MG63 (cell line): Measurements from ENCODE around the gene HNRNPC. TPM values are rescaled to one million over a fixed set of nuclear protein-coding genes. Genes with fewer than 3 reads are reported as not detected.
"Not testable (repeated sequence)": the region's sequence is repeated elsewhere in the genome, so short reads cannot be mapped to it uniquely, and the experiment has no call there.

Experiments used
- DNase-seq: peaks from one replicate; pipeline ENCODE4 v3.0.0-alpha.2; 2020
- H3K27me3 ChIP-seq: fragments of 250-450 bp; sonication (Bioruptor Pico); 2 replicates; pipeline ENCODE4 v1.5.1; 2020; ENCODE audit warnings: mild to moderate bottlenecking, moderate library complexity
- H3K36me3 ChIP-seq: fragments of 250-450 bp; sonication (Bioruptor Pico); 2 replicates; pipeline ENCODE4 v1.5.1; 2020; ENCODE audit warnings: mild to moderate bottlenecking, moderate library complexity
- H3K4me3 ChIP-seq: fragments of 250-450 bp; sonication (Bioruptor Pico); 2 replicates; pipeline ENCODE4 v1.5.1; 2020; ENCODE audit warnings: mild to moderate bottlenecking, moderate library complexity
- H3K9me3 ChIP-seq: fragments of 250-450 bp; sonication (Bioruptor Pico); 2 replicates; pipeline ENCODE4 v1.5.1; 2020; ENCODE audit warnings: mild to moderate bottlenecking, moderate library complexity
- total RNA-seq: library from RNA; depleted of rRNA; stranded (reverse); fragments of >200 nt; shearing (Covaris generic); gene quantifications from 2 replicates; pipeline ENCODE4 v1.2.3, GENCODE V29; 2014; ENCODE audit warnings: low replicate concordance

The HNRNPC gene
- total RNA-seq, 1 experiment from 2014 or later = 994 TPM

DNA sequence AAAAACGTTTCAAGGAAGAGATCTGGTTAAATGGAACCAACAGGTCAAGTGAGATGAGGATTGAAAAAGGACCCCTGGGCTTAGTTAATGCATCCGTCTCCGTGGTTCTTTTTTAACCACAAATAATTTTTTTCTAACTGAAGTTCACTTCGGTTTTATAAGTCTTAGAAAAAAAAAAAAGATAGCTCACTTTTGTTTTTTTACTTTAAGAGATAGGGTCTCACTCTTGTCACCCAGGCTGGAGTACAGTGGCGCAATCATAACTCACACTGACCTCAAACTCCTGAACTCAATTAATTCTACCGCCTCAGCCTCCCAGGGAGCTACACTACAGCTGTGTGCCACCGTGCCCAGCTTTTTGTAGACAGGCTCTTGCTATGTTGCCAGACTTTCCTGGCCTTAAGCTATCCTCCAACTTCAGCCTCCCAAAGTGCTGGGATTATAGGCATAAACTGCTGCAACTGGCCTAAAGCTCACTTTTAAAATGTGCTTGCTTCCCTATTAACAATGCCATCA is 11.8 kb downstream of the HNRNPC start:
- Histone ChIP-seq H3K36me3 (peaks cover 72% of the 10 kb centered on the region), H3K4me3 (no peak overlapping the region), H3K27me3 (no peaks in the 10 kb centered on the region), H3K9me3 (no peaks in the 10 kb centered on the region)
- DNase-seq = no peak

DNA sequence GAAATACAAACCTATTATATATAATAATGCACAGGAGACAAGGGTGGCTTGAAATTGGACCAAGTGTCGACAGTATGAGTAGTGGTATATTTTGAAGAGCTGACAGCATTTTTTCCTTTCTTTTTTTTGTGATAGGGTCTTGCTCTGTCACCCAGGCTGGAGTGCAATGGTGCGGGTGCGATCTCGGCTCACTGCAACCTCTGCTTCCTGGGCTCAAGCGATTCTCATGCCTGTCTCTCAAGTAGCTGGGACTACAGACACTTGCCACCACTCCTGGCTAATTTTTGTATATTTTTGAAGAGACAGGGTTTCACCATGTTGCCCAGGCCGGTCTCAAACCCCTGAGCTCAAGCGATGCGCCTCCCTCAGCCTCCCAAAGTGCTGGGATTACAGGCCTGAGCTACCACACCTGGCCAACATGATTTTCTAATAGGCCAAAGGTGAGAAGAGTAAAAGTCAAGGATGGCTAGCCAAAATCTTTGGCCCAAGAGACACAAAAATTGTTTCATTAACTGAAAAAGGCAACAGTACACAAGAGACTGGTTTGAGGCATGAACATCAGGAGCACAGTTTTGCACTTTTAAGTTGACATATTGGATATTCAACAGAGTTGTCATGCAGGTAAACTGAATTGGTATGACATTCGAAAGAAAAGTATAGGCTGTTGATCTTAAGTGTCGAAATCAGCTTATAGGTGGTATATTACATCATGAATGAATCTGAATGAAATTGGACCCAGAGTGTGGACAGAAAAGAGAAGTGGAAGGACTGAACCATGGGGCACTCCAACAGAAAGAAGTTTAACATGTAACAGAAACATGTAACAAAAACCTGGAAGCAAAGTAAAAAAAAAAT is 12.5 kb downstream of the HNRNPC start:
- H3K27me3 ChIP-seq = no peaks in the 10 kb centered on the region
- no peaks in the 10 kb centered on the region for H3K9me3 ChIP-seq
- DNase-seq = no peak
- peaks cover 72% of the 10 kb centered on the region for H3K36me3 ChIP-seq
- no peak overlapping the region for H3K4me3 ChIP-seq

DNA sequence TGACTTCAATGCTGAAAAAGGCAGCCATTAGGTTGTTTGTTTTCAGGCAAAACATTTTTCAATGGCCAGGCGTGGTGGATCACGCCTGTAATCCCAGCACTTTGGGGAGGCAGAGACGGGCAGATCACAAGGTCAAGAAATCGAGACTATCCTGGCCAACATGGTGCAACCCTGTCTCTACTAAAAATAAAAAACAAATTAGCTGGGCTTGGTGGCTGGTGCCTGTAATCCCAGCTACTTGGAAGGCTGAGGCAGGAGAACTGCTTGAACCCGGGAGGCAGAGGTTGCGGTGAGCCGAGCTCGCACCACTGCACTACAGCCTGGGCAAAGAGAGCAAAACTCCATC is 13.2 kb downstream of the HNRNPC start:
- not testable (repeated sequence) for DNase-seq, H3K9me3 ChIP-seq, H3K4me3 ChIP-seq, H3K27me3 ChIP-seq
- peaks cover 71% of the 10 kb centered on the region for H3K36me3 ChIP-seq

DNA sequence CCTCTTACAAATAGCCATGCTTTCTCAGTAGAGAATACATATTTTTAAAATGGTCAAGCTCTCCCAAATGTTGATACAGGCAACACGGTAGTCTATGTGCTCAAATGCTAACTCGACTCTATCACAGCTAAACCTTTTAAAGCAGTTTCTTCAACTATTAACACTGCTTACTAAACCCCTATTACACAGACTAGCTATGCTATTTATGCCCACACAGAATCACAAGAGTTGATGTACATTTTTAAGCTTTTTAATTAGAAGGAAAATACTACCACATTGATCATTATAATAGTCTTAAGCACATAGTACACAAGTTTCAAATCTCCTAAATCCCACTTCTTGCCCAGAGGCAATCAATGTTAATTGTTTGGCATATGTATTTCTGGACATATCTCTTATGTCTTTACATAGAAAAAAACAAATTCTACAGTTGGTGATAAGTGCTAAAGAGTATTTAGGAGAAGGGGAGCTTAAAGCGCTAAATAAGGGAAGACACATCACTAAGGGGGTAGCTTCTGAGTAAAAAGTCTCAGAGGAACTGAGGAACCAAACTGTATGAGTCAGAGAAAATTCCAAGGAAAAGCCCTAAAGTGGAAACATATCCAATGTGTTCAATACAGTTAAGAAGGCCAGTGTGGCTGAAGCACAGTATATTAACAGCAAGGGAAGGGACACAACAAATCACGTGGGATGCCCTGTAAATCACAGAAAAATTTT is 13.7 kb downstream of the HNRNPC start:
- Histone ChIP-seq H3K4me3 (no peak overlapping the region), H3K27me3 (no peaks in the 10 kb centered on the region), H3K36me3 (peaks cover 70% of the 10 kb centered on the region), H3K9me3 (no peaks in the 10 kb centered on the region)
- DNase-seq = no peak

DNA sequence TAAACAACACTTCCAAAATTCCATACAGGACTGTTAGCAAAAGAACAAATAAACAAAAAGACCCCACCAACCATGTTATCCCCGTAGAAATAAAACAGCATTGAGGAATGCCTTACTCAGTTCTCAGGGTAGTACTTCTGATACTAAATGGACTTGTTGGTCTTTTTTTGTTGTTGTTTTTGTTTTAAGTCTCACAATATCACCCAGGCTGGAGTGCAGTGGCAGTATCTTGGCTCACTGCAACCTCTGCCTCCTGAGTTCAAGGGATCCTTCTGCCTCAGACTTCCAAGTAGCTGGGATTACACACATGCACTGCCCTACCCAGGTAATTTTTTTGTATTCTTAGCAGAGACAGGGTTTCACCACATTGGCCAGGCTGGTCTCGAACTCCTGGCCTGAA is 17.1 kb downstream of the HNRNPC start:
- Histone ChIP-seq H3K27me3 (no peaks in the 10 kb centered on the region), H3K4me3 (no peak overlapping the region), H3K9me3 (no peaks in the 10 kb centered on the region), H3K36me3 (peaks cover 78% of the 10 kb centered on the region)
- DNase-seq = no peak

DNA sequence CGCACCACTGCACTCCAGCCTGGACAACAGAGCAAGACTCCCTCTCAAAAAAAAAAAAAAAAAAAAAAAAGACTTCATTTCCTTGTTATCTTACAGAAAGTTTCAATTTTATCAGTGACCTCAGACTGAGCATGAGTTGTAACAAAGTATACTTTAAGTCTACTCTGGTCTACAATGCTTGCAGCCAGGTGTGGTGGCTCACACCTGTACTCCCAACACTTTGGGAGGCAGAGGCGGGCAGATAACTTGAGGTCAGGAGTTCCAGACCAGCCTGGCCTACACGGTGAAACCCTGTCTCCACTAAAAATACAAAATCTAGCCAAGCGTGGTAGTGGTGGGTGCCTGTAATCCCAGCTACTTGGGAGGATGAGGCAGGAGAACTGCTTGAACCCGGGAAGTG is 18.0 kb downstream of the HNRNPC start:
- H3K36me3 ChIP-seq = peaks cover 78% of the 10 kb centered on the region

DNA sequence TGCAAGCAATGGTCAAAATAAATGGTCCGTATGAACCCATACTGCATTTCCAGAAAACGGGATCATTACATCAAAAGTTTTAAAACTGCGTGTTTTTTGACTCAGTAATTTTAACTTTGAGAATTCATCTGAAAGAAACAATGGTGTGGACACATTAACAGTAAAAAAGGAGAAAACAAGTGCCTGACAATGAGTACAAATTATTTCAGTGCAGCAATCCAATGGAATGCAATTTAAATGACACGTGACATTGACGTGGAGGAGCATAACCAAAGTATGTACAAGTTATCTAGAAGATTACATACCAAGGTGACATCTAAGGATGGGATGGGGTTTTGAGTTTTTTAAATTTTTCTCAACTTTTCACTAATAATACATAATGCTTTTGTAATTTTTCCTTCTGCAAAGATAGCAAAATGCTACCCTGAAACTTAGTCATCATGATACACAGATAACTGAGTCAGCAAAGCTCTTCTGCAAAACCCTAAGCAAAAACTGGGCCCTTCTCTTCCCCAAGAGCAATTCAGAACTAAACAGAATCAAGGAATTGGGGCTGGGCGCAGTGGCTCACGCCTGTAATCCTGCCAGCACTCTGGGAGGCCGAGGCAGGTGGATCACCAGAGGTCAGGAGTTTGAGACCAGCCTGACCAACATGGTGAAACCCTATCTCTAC is 20.4 kb downstream of the HNRNPC start:
- DNase-seq = no peak
- H3K36me3 ChIP-seq = peaks cover 80% of the 10 kb centered on the region
- H3K4me3 ChIP-seq = no peak overlapping the region
- no peaks in the 10 kb centered on the region for H3K27me3 ChIP-seq
- H3K9me3 ChIP-seq = no peaks in the 10 kb centered on the region

More for the DNA sequence above, 18.0 kb downstream of the HNRNPC start:
- no peaks in the 10 kb centered on the region for H3K27me3 ChIP-seq
- H3K4me3 ChIP-seq = no peak overlapping the region
- DNase-seq = no peak
- H3K9me3 ChIP-seq = no peaks in the 10 kb centered on the region

DNA sequence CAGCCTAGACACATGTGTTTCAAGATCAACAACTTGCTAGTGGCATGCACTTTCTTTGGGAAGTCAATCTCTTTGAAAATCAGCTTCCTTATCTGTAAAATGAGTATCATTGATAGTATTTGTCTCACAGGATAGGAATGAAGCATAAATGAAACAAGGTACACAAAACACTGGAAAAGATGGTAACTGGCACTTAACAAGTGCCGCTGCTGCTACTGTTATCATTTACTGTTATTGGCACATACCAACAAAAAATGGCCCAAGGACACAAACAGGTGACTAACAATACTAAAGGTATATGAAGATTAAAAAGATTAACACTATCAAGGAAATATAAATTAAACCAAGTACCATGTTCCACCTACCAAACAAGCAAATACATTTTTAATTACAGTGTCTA is 20.9 kb downstream of the HNRNPC start:
- H3K27me3 ChIP-seq = no peaks in the 10 kb centered on the region
- DNase-seq = no peak
- H3K36me3 ChIP-seq = peaks cover 79% of the 10 kb centered on the region
- H3K9me3 ChIP-seq = no peaks in the 10 kb centered on the region
- H3K4me3 ChIP-seq = no peak overlapping the region

DNA sequence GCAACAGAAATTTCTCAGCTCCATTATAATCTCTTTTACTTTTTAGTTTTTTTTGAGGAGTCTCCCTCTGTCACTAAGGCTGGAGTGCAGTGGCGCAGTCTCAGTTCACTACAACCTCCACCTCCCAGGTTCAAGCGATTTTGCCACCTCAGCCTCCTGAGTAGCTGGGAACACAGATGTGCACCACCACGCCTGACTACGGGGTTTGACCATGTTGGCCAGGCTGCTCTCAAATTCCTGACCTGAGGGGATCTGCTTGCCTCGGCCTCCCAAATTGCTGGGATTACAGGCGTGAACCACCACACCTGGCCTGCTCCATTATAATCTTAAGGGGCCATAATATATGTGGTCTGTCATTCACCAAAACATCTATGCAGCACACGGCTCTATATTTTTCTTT is 23.4 kb downstream of the HNRNPC start:
- H3K36me3 ChIP-seq = peaks cover 79% of the 10 kb centered on the region
- no peaks in the 10 kb centered on the region for H3K27me3 ChIP-seq
- H3K9me3 ChIP-seq = no peaks in the 10 kb centered on the region

DNA sequence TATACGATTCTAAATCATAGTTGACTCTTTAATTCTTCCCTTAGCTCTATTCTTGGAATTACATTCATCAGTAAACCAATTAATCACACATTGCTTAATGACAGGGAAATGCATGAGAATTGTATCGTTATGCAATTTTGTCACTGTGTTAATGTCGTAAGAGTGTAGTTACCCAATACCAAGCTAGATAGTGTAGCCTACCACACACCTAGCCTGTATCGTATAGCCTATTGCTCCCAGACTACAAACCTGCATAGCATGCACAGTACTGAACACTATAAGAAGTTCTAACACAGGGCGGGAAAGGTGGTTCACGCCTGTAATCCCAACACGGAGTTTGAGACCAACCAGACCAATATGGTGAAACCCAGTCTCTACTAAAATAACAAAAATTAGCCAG is 24.7 kb downstream of the HNRNPC start:
- Histone ChIP-seq H3K27me3 (no peaks in the 10 kb centered on the region), H3K4me3 (no peak overlapping the region), H3K36me3 (peaks cover 79% of the 10 kb centered on the region), H3K9me3 (no peaks in the 10 kb centered on the region)
- DNase-seq = no peak

More for the DNA sequence above, 23.4 kb downstream of the HNRNPC start:
- H3K4me3 ChIP-seq = no peak overlapping the region
- no peak for DNase-seq

DNA sequence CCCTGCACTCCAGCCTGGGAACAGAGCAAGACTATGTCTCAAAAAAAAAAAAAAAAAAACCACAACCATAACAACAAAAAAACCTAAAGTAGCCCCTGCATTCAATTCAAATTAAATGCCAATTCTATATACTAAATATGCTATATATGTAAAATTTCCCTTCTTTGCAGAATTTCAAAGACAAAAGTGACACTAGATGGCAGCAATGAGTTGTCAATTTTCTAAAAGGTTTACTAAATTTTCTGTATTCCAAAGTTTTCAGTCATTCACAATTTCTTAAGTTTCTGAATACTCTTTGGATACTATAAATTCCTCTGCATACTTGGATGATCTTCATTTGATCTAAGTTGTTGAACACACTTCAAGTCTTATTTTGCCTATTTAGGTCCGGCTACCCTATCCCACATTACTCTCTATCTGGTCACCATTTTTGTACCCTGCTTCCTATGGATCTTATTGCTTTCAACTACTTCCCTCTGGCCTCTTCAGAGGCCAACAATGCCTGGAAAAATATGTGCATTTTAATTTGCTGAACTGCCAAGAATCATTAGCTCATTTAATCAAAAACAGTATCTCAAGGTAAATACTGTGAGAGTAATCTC is 27.9 kb downstream of the HNRNPC start:
- Histone ChIP-seq H3K4me3 (no peak overlapping the region), H3K9me3 (no peaks in the 10 kb centered on the region), H3K36me3 (peaks cover 89% of the 10 kb centered on the region), H3K27me3 (no peaks in the 10 kb centered on the region)
- no peak for DNase-seq

DNA sequence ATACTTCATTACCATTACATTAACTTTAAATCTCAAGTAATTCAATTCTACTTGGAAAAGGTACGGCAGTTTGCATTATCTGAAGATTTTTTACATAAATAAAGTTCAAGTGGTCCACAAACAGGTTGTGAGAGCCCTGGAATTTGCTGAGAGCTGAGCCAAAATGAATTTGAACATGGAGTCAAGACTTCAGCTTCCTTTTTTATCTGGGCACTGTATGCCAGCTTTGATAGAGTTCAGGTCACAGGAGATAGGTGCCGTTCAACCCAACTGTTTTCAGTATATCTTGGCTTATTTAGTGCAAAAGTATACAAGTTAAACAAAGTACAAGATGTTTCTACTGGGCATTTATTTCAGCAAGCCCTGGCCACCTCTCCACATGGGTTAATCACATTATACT is 28.8 kb downstream of the HNRNPC start:
- H3K27me3 ChIP-seq = no peaks in the 10 kb centered on the region
- no peak overlapping the region for H3K4me3 ChIP-seq
- H3K9me3 ChIP-seq = no peaks in the 10 kb centered on the region
- H3K36me3 ChIP-seq = peaks cover 90% of the 10 kb centered on the region
- no peak for DNase-seq

DNA sequence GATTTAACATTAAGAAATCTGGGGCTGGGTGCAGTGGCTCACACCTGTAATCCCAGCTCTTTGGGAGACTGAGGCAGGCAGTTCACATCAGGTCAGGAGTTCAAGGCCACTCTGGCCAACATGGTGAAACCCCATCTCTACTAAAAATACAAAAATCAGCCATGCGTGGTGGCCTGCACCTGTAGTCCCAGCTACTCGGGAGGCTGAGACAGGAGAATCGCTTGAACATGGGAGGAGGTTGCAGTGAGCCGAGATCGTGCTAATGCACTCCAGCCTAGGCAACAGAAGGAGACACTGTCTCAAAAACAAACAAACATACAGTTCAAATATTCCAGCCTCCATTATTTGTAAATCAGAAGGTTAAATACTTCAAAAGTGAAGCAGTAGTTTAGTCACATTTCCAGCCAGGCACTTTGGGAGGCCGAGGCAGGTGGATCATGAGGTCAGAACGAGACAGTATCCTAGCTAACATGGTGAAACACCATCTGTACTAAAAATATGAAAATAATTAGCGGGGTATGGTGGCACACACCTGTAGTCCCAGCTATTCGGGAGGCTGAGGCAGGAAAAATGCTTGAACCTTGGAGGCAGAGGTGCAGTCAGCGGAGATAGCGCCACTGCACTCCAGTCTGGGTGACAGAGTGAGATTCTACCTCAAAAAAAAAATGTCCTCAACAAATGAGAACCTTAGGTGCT is 30.3 kb downstream of the HNRNPC start:
- DNase-seq = no peak
- Histone ChIP-seq H3K9me3 (no peaks in the 10 kb centered on the region), H3K36me3 (peaks cover 92% of the 10 kb centered on the region), H3K4me3 (no peak overlapping the region), H3K27me3 (no peaks in the 10 kb centered on the region)

DNA sequence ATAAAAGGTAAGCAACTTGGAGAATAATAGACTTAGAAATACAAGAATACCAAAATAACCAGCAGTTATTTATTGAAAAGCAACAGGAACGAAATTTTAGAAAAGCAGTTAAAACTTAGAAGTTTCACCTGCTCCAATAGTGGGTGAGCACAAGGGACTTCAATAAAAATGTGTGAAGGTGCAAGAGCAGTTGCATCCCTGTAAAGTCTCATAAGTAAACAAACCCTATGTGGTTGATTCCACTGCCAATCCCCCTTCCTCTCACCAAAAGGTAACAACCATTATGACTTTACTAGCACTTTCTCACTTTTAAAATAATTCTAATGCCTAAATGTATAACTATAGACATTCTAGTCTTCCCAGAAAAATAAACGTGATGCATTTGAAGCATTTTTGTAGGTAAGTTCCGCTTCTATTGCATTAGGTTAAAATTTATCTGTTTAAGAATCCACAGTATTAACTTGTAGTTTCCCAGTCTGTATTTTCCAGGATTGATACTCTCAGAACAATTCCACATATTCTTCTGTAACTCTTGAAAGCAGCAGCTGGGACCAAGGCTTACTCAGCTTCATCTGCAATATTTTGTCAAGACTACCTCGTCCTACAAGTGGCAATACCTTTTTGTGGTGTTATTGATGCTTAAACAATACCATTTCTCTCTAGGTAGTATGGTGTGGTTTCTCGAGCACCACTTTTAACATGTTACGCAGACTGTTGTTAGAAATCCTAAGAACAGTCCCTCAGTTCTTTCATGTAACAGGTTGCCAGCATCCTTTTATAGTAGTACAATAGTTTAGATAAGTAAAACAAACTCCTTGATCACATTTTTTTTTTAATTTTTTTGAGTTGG is 32.1 kb downstream of the HNRNPC start:
- Histone ChIP-seq H3K27me3 (no peaks in the 10 kb centered on the region), H3K4me3 (no peak overlapping the region), H3K36me3 (peaks cover 92% of the 10 kb centered on the region), H3K9me3 (no peaks in the 10 kb centered on the region)
- no peak for DNase-seq

DNA sequence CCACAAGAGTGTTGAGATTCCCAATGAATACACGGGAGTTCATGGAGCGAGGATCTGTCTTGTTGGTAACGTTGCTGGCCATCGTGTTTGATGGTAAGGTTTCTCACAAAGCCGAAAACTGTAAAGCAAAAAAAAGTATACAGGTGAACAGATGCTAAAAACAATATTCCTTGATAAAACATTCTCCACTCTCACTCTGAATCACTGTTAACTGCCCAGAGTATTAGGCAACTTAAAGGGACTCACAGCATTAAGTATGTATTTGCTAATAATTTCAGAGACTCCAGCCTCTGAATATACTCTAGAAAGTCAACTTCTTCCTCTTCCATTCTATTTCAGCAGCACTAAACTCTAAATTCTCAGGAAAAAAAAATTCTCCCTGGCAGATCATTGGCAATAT is 35.1 kb downstream of the HNRNPC start:
- no peak overlapping the region for H3K4me3 ChIP-seq
- peaks cover 95% of the 10 kb centered on the region for H3K36me3 ChIP-seq
- DNase-seq = no peak
- no peaks in the 10 kb centered on the region for H3K27me3 ChIP-seq
- H3K9me3 ChIP-seq = no peaks in the 10 kb centered on the region
